ENCODE measurements around the gene TMC3.

GRCh38 chr15:81333363-81333762 is 40.6 kb downstream of the TMC3 start:
- TF ChIP-seq EGR1 (IDR thresholded peaks at IDR 0.05; ENCODE audit: low read depth in 2 of 2) (no peak), SP1 (IDR thresholded peaks at IDR 0.05) (no peak), CTCF (IDR thresholded peaks at IDR 0.05; ENCODE audit: low read depth, low read length, missing input control) (no peak), NR2F2 (IDR thresholded peaks at IDR 0.05) (no peak), TAF1 (conservative IDR thresholded peaks at IDR 0.05) (no peak), ZBTB33 (IDR thresholded peaks at IDR 0.05) (no peak)
